K562 (cell line): Measurements from ENCODE around the gene TNIP1. TPM values are rescaled to one million over a fixed set of nuclear protein-coding genes. Genes with fewer than 3 reads are reported as not detected.

Experiments
- DDX20 ChIP-seq: fragments of 450-650 bp; IDR thresholded peaks from 2 replicates; pipeline ENCODE4 v1.6.1; 2016; ENCODE audit warnings: missing genetic modification characterization, low read depth, mild to moderate bottlenecking, missing compliant biosample characterization, moderate library complexity
- FOXP1 ChIP-seq: sonication (generic); formaldehyde crosslinking; IDR thresholded peaks from 2 replicates; pipeline ENCODE4 v1.8.0; 2022; ENCODE audit warnings: mild to moderate bottlenecking, missing genetic modification reagents
- MCM7 ChIP-seq, 2 experiments: fragments of 450-650 bp; IDR thresholded peaks; 2 replicates each; pipeline ENCODE4 v1.6.1; 2016 to 2018
- MYC ChIP-seq, 2 experiments: fragments of 250-450 bp in 1 of 2; sonication (Bioruptor Pico) in 1 of 2; IDR thresholded peaks; 2 replicates each; pipeline versions ENCODE4 v1.5.1 to v1.6.1; 2012 to 2021; ENCODE audit warnings: low read depth in 2 of 2, borderline replicate concordance in 1 of 2, improper control_type of control experiment in 1 of 2, low read length in 1 of 2, mild to moderate bottlenecking in 1 of 2, moderate library complexity in 1 of 2
- NFE2 ChIP-seq: IDR thresholded peaks from 2 replicates; pipeline ENCODE4 v1.6.1; 2014; ENCODE audit warnings: antibody characterized with exemption, low read depth
- NFRKB ChIP-seq: fragments of 450-650 bp; IDR thresholded peaks from 2 replicates; pipeline ENCODE4 v1.6.1; 2016; ENCODE audit warnings: low read depth
- NUFIP1 ChIP-seq: fragments of 450-650 bp; IDR thresholded peaks from 2 replicates; pipeline ENCODE4 v1.6.1; 2018; ENCODE audit not compliant: partially characterized antibody
- POLR2B ChIP-seq: fragments of 450-650 bp; IDR thresholded peaks from 2 replicates; pipeline ENCODE4 v1.6.1; 2018; ENCODE audit warnings: low read depth; ENCODE audit not compliant: partially characterized antibody
- SMC3 ChIP-seq: conservative IDR thresholded peaks from 2 replicates; pipeline ENCODE4 v1.6.1; 2011; ENCODE audit warnings: low read depth, low read length, improper control_type of control experiment; ENCODE audit not compliant: insufficient read depth
- SUPT5H ChIP-seq: fragments of 450-650 bp; IDR thresholded peaks from 2 replicates; pipeline ENCODE4 v1.6.1; 2016
- TAF7 ChIP-seq: fragments of 450-650 bp; IDR thresholded peaks from 2 replicates; pipeline ENCODE4 v1.6.1; 2016; ENCODE audit warnings: missing genetic modification characterization, missing compliant biosample characterization
- U2AF2 ChIP-seq: fragments of 200-400 bp; formaldehyde crosslinking; optimal IDR thresholded peaks from 2 replicates; pipeline ENCODE3; 2017; ENCODE audit warnings: low read depth, mild to moderate bottlenecking, low read length
- ZKSCAN1 ChIP-seq: fragments of 150-350 bp; IDR thresholded peaks from 2 replicates; pipeline ENCODE4 v1.6.1; 2016; ENCODE audit warnings: low read depth, low read length
- ZNF316 ChIP-seq: fragments of 450-650 bp; IDR thresholded peaks from 2 replicates; pipeline ENCODE4 v1.6.1; 2016
- ZNF57 ChIP-seq: fragments of 450-650 bp; formaldehyde crosslinking; IDR thresholded peaks from 2 replicates; pipeline ENCODE4 v1.4.0; 2020; ENCODE audit warnings: mild to moderate bottlenecking, moderate library complexity
- ZNF589 ChIP-seq: fragments of 200-800 bp; sonication (Bioruptor generic); IDR thresholded peaks from 2 replicates; pipeline ENCODE4 v1.6.1; 2016; ENCODE audit warnings: low read depth, missing genetic modification characterization, missing compliant biosample characterization
- polyA plus RNA-seq, 8 experiments: library from polyadenylated mRNA; depleted of rRNA in 4 of 8; stranded (reverse) in 5 of 8; unstranded in 3 of 8; fragments of >200 nt; fragmentation: Nextera tagmentation in 2 of 8; fragmentation: Illumina TruSeq in 1 of 8; extraction: Ambion mirVana in 2 of 8; extraction: Trizol in 1 of 8; gene quantifications; 2 replicates each; pipeline versions ENCODE4 v1.2.1 to v1.2.3, GENCODE V29; 2011 to 2014; ENCODE audit warnings: inconsistent platforms in 1 of 8, missing spikeins in 1 of 8
- total RNA-seq, 7 experiments: library from RNA; depleted of rRNA in 6 of 7; stranded (reverse); fragments of >200 nt in 6 of 7; fragmentation: Illumina TruSeq in 2 of 7; extraction: Trizol in 2 of 7; gene quantifications; 2 replicates each; pipeline versions ENCODE4 v1.2.1 to v1.2.3, GENCODE V29; 2011 to 2021; ENCODE audit warnings: low replicate concordance in 1 of 7
- TF ChIP-seq, protein P1 (sequence below), 2 experiments: IDR thresholded peaks in 1 of 2; conservative IDR thresholded peaks in 1 of 2; 2 replicates each; pipeline ENCODE4 v1.6.1; 2016; ENCODE audit warnings: low read depth in 2 of 2, mild to moderate bottlenecking in 1 of 2, missing compliant biosample characterization in 1 of 2, missing genetic modification characterization in 1 of 2, moderate library complexity in 1 of 2
- TF ChIP-seq, protein P2 (sequence below): conservative IDR thresholded peaks from 2 replicates; pipeline ENCODE4 v1.6.1; 2011; ENCODE audit warnings: low read depth, mild to moderate bottlenecking, low read length; ENCODE audit not compliant: control insufficient read depth
- TF ChIP-seq, protein P3 (sequence below): IDR thresholded peaks from 2 replicates; pipeline ENCODE4 v1.6.1; 2011; ENCODE audit not compliant: insufficient read length; ENCODE audit errors: extremely low read depth
- TF ChIP-seq, protein P4 (sequence below): fragments of 450-650 bp; IDR thresholded peaks from 2 replicates; pipeline ENCODE4 v1.6.1; 2014; ENCODE audit warnings: low read depth, mild to moderate bottlenecking, moderate library complexity, borderline replicate concordance

TNIP1 gene
- total and polyA plus RNA-seq, 9 of the 15 experiments (the other 6 are each of a cell fraction or from before 2014, with no cell fraction given): 0.46 to 41.0 (median 24.6) TPM

DNA sequence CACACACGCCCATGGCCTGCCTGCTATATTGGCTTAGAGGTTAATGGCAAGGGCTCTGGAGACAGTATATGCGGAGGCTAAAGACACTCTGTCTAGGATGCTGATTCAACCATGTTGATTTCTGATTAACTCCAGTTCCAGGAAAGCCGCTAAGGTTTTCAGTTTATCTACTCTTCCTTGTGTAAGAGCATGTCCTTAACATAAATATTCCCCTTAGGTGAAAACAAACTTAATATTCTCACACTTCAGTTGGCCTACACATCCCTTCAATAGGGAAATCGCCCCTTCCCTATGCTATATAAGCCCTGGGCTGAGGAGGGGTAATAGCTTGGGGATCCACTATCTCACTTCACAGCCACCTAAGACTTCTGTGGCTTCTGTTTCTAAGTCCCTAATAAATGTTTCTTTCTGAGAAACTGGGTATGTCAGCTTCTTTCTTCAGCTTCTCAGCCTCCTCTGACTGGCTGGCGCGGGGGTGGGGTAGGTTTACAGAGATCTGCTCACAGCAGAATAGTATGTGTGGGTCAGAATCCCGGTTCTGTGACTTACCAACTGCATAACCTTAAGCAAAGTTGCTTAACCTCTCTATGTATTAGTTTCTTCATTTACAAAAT, 64.8 kb downstream of the TNIP1 start (continued):
- TF ChIP-seq, protein P1, sequence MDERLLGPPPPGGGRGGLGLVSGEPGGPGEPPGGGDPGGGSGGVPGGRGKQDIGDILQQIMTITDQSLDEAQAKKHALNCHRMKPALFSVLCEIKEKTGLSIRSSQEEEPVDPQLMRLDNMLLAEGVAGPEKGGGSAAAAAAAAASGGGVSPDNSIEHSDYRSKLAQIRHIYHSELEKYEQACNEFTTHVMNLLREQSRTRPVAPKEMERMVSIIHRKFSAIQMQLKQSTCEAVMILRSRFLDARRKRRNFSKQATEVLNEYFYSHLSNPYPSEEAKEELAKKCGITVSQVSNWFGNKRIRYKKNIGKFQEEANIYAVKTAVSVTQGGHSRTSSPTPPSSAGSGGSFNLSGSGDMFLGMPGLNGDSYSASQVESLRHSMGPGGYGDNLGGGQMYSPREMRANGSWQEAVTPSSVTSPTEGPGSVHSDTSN (CRISPR knock-in tag; IDR thresholded peaks at IDR 0.05; ENCODE audit: low read depth): no peak
- TF ChIP-seq, protein P1 (tag; conservative IDR thresholded peaks at IDR 0.05; ENCODE audit: low read depth): no peak
- TF ChIP-seq DDX20 (tag) (no peak), ZNF57 (CRISPR knock-in tag) (no peak), FOXP1 (CRISPR knock-in tag) (no peak), U2AF2 (no peak), SMC3 (no peak), MYC (IDR thresholded peaks at IDR 0.05; ENCODE audit: low read depth, low read length) (no peak), MYC (CRISPR knock-in tag; IDR thresholded peaks at IDR 0.05; ENCODE audit: borderline replicate concordance, low read depth) (no peak), NFE2 (no peak), SUPT5H (no peak), ZNF589 (peak; percentile 83; the same call in 1 of the 2 replicates), TAF7 (tag) (no peak), NUFIP1 (peak; percentile 31), MCM7 (IDR thresholded peaks at IDR 0.05) (no peak), POLR2B (no peak), ZNF316 (no peak), NFRKB (peak; percentile 74; the same call in 1 of the 2 replicates), ZKSCAN1 (no peak; the same call in 1 of the 2 replicates)
- TF ChIP-seq, protein P2, sequence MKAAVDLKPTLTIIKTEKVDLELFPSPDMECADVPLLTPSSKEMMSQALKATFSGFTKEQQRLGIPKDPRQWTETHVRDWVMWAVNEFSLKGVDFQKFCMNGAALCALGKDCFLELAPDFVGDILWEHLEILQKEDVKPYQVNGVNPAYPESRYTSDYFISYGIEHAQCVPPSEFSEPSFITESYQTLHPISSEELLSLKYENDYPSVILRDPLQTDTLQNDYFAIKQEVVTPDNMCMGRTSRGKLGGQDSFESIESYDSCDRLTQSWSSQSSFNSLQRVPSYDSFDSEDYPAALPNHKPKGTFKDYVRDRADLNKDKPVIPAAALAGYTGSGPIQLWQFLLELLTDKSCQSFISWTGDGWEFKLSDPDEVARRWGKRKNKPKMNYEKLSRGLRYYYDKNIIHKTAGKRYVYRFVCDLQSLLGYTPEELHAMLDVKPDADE: no peak
- TF ChIP-seq, protein P3, sequence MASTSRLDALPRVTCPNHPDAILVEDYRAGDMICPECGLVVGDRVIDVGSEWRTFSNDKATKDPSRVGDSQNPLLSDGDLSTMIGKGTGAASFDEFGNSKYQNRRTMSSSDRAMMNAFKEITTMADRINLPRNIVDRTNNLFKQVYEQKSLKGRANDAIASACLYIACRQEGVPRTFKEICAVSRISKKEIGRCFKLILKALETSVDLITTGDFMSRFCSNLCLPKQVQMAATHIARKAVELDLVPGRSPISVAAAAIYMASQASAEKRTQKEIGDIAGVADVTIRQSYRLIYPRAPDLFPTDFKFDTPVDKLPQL: no peak
- TF ChIP-seq, protein P4, sequence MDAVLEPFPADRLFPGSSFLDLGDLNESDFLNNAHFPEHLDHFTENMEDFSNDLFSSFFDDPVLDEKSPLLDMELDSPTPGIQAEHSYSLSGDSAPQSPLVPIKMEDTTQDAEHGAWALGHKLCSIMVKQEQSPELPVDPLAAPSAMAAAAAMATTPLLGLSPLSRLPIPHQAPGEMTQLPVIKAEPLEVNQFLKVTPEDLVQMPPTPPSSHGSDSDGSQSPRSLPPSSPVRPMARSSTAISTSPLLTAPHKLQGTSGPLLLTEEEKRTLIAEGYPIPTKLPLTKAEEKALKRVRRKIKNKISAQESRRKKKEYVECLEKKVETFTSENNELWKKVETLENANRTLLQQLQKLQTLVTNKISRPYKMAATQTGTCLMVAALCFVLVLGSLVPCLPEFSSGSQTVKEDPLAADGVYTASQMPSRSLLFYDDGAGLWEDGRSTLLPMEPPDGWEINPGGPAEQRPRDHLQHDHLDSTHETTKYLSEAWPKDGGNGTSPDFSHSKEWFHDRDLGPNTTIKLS: peak; percentile 42; the same call in 1 of the 2 replicates
